DLD1 (cell line): ENCODE measurements around the gene CPNE2.
"Not testable (repeated sequence)": the region's sequence is repeated elsewhere in the genome, so short reads cannot be mapped to it uniquely, and the experiment has no call there.

Experiments
- in situ Hi-C: cut with HindIII; loops from 2 replicates; pipeline ENCODE4 v1.10.0; 2017; ENCODE audit warnings: low sequenced_read_pairs

Gene CPNE2

GRCh38 chr16:57163842-57164241 is 71.5 kb downstream of the CPNE2 start:
- in situ Hi-C loops = no loop called here

- in situ Hi-C loops = no loop called here
These were observed 73.1 kb downstream of the CPNE2 start for GRCh38 chr16:57165483-57165882.

- in situ Hi-C loops = no loop called here
These were observed 73.6 kb downstream of the CPNE2 start for GRCh38 chr16:57165938-57166337.

- in situ Hi-C loops = no loop called here
These were observed 74.1 kb downstream of the CPNE2 start for GRCh38 chr16:57166451-57166850.

- in situ Hi-C loops = no loop called here
These were observed 74.6 kb downstream of the CPNE2 start for GRCh38 chr16:57166951-57167350.

GRCh38 chr16:57167538-57167937 is 75.2 kb downstream of the CPNE2 start:
- in situ Hi-C loops = no loop called here

GRCh38 chr16:57167953-57168352 is 75.6 kb downstream of the CPNE2 start:
- in situ Hi-C loops = no loop called here

GRCh38 chr16:57169327-57169726 is 76.9 kb downstream of the CPNE2 start:
- in situ Hi-C loops = no loop called here

- in situ Hi-C loops = no loop called here
These were observed 80.4 kb downstream of the CPNE2 start for GRCh38 chr16:57172721-57173290.

GRCh38 chr16:57175896-57176295 is 83.5 kb downstream of the CPNE2 start:
- in situ Hi-C loops = no loop called here

GRCh38 chr16:57178196-57178595 is 85.8 kb downstream of the CPNE2 start:
- in situ Hi-C loops = no loop called here

- in situ Hi-C loops = no loop called here
These were observed 86.4 kb downstream of the CPNE2 start for GRCh38 chr16:57178793-57179212.

- in situ Hi-C loops = no loop called here
These were observed 86.9 kb downstream of the CPNE2 start for GRCh38 chr16:57179215-57179828.

GRCh38 chr16:57184113-57184512 is 91.7 kb downstream of the CPNE2 start:
- in situ Hi-C loops = no loop called here

- in situ Hi-C loops = no loop called here
These were observed 92.6 kb downstream of the CPNE2 start for GRCh38 chr16:57184887-57185445.

GRCh38 chr16:57185446-57185944 is 93.1 kb downstream of the CPNE2 start:
- in situ Hi-C loops = no loop called here

- in situ Hi-C loops = no loop called here
These were observed 93.8 kb downstream of the CPNE2 start, which contains the start of the genes PSME3IP1 and RSPRY1 for GRCh38 chr16:57185945-57186871. Gene PSME3IP1 (minus strand): TSS chr16:57186039. CDS start chr16:57173854, 12,185 bp downstream. Gene RSPRY1 (plus strand): TSS chr16:57186329. CDS start chr16:57204659, 18,330 bp downstream.

GRCh38 chr16:57186872-57187854 is 94.8 kb downstream of the CPNE2 start:
- in situ Hi-C loops = no loop called here

- in situ Hi-C loops = not testable (repeated sequence)
These were observed 95.7 kb downstream of the CPNE2 start for GRCh38 chr16:57187902-57188710.
